Measurements from ENCODE around the gene FGFR3. TPM values are rescaled to one million over a fixed set of nuclear protein-coding genes. Genes with fewer than 3 reads are reported as not detected.

The FGFR3 gene
- total and polyA plus RNA-seq, 9 of the 15 experiments (the other 6 are each of a cell fraction or from before 2014, with no cell fraction given): 1.2 to 60.4 (median 12.7) TPM

- TF ChIP-seq ZNF277 (CRISPR knock-in tag; IDR thresholded peaks at IDR 0.05; ENCODE audit: borderline replicate concordance): no peak
- TF ChIP-seq FUS (optimal IDR thresholded peaks at IDR 0.05; ENCODE audit: low read depth, low read length): peak; percentile 70
- TF ChIP-seq NCOR1 (IDR thresholded peaks at IDR 0.05): no peak
- peak; percentile 23; the same call in 1 of the 2 replicates for TF ChIP-seq ZBTB43 (CRISPR knock-in tag; IDR thresholded peaks at IDR 0.05)
- TF ChIP-seq ERF (CRISPR knock-in tag; IDR thresholded peaks at IDR 0.05): no peak
- peak; percentile 95 for TF ChIP-seq ZNF143 (CRISPR knock-in tag; IDR thresholded peaks at IDR 0.05)
- TF ChIP-seq TFAM (CRISPR knock-in tag; conservative IDR thresholded peaks at IDR 0.05): no peak
- TF ChIP-seq HSF4 (CRISPR knock-in tag; IDR thresholded peaks at IDR 0.05; ENCODE audit: borderline replicate concordance): no peak
- TF ChIP-seq PRPF4 (IDR thresholded peaks at IDR 0.05; ENCODE audit: insufficient read depth, low read depth, low read length, poor library complexity, severe bottlenecking): peak; percentile 56
- no peak for TF ChIP-seq SMARCE1 (IDR thresholded peaks at IDR 0.05)
- TF ChIP-seq POLR2H (tag; IDR thresholded peaks at IDR 0.05; ENCODE audit: low read depth): no peak
- TF ChIP-seq SMAD1 (IDR thresholded peaks at IDR 0.05; ENCODE audit: low read depth, low read length, partially characterized antibody): no peak
- peak; percentile 10; the same call in 1 of the 2 replicates for TF ChIP-seq RNF2 (IDR thresholded peaks at IDR 0.05)
Measured at GRCh38 chr4:1856071-1856942, 63.2 kb downstream of the FGFR3 start, which contains the start of gene LETM1 (continued).
